ENCODE data around the gene RBFOX1. TPM values are rescaled to one million over a fixed set of nuclear protein-coding genes. Genes with fewer than 3 reads are reported as not detected.

RBFOX1 gene
- total RNA-seq, 2 experiments from 2014 or later, result not detected

DNA sequence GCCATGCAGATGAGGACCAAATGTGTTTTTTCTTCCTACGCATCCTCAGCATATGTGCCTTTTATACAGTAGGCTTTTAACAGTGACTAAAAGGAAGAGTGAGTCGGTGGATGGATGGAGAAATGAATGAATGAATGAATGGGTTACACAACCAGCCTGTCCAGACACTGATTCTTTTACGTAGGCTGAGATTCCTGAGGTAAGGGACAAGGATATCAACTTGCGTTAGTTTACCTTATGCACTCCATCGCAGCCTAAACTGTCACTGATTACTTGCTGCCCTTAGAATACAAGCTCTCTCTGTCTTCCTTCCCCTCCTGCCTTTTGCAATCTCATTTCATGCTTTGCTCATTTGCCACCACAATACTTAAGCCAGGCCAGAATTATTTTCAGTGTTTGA is 59.0 kb downstream of the RBFOX1 start:
- Mint-ChIP-seq H3K27ac (no peak overlapping the region), H3K27me3 (no peaks in the 10 kb centered on the region), H3K36me3 (ENCODE audit: low read depth) (no peaks in the 10 kb centered on the region), H3K4me3 (no peak overlapping the region), H3K4me1 (no peaks in the 10 kb centered on the region), H3K9me3 (peaks cover 31% of the 10 kb centered on the region)
- DNase-seq, result no peak
- ChIA-PET CTCF (no interaction called here), POLR2A (no interaction called here)

DNA sequence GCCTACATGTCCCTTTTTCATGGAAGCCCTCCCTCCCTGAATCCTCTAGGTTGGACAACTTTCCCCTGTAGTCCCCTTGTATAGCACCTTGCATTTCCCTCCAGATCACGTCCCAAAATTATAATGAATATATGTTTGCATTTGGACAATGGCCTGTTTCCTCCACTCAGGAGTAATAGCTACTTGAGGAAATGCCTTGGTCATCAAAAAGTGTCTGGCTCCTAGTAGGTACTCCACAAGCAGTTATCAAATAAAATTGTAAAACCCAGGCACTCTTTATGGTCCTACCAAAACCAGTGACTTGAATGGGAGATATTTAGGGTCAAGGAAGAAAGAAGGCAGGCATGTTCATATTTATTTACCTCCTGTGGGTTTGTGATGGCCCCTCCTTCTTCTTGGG is 59.6 kb downstream of the RBFOX1 start:
- H3K9me3 Mint-ChIP-seq, result peaks cover 32% of the 10 kb centered on the region
- H3K27ac Mint-ChIP-seq, result no peak overlapping the region
- H3K36me3 Mint-ChIP-seq (ENCODE audit: low read depth), result no peaks in the 10 kb centered on the region
- CTCF ChIA-PET, result no interaction called here
- no peak for DNase-seq
- POLR2A ChIA-PET, result no interaction called here
- H3K27me3 Mint-ChIP-seq, result no peaks in the 10 kb centered on the region
- no peak overlapping the region for H3K4me3 Mint-ChIP-seq
- no peaks in the 10 kb centered on the region for H3K4me1 Mint-ChIP-seq

DNA sequence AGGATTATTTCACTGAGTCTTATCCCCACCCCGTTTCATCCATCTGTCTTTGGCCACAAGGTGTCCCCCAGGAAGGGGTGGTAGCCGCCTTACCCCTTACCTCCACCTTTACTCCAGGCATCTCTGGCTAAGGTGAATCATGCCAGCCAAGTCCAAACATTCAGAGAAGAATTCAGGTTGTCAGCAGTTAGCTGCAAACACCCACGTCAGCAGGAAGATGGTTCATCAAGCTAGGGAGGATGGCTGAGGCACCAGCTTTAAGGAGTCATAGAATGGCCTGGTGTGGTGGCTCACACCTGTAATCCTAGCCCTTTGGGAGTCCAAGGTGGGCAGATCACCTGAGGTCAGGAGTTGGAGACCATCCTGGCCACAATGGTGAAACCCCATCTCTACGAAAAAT is 61.0 kb downstream of the RBFOX1 start:
- CTCF ChIA-PET, result no interaction called here
- H3K27me3 Mint-ChIP-seq, result no peaks in the 10 kb centered on the region
- H3K27ac Mint-ChIP-seq, result no peak overlapping the region
- peaks cover 35% of the 10 kb centered on the region for H3K9me3 Mint-ChIP-seq
- H3K4me1 Mint-ChIP-seq, result no peaks in the 10 kb centered on the region
- POLR2A ChIA-PET, result no interaction called here
- DNase-seq, result no peak
- H3K4me3 Mint-ChIP-seq, result no peak overlapping the region
- no peaks in the 10 kb centered on the region for H3K36me3 Mint-ChIP-seq (ENCODE audit: low read depth)

DNA sequence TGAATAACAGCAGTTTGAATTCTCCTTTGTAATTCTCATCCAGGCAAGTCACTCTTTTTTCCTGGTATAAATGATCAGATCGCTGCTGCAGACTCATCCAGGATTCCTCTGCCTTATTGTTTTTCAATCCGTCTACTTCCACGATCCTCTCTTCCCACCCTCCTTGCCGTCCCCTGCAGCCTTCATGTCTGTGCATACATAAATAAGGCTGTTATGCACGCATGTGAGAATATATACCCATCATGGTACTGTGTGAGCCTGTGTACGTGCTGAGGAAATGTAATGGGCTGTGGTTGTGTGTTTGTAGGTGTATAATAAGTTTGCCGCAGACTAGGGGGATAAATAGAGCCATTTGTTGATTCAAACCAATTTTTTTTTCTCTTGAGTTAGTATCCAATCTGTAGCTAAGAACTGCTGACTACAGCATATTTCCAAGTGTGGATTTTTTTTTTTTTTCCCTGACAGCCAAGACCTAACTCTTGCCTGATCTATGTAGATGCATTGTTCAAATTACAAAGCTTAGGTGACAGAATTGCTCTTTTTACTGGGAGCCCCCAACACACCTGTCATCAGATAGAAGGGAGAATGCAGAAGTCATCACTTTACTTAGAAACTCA is 62.2 kb downstream of the RBFOX1 start:
- Mint-ChIP-seq H3K9me3 (peaks cover 32% of the 10 kb centered on the region), H3K4me3 (no peak overlapping the region), H3K36me3 (ENCODE audit: low read depth) (no peaks in the 10 kb centered on the region), H3K27ac (no peak overlapping the region), H3K27me3 (no peaks in the 10 kb centered on the region), H3K4me1 (no peaks in the 10 kb centered on the region)
- CTCF ChIA-PET, result interaction anchor here (1.4 kb wide), 1 partner anchor 10 kb away, joined by 3 read pairs; no protein-coding TSS in a partner anchor
- DNase-seq, result no peak
- POLR2A ChIA-PET, result no interaction called here

DNA sequence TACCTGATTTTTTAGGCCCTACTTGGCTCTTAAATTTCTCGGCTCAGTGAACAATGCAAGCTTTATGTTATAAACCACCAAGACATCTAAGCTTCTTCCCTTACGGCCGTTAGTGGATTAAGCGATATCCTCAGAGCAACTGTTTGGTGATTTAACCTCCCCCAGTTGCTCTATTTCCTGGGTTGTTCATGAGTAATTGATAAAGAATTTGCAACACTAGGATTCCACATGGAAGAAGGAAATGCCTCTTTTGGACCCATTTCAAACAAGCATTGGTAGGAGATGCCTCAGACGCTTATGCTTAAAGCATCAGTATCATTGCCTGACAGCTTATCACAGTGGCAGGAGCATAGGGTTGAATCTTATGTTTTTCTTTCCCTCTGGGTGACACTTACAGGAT is 65.3 kb downstream of the RBFOX1 start:
- Mint-ChIP-seq H3K27ac (no peak overlapping the region), H3K4me1 (no peaks in the 10 kb centered on the region), H3K4me3 (no peak overlapping the region), H3K27me3 (no peaks in the 10 kb centered on the region), H3K36me3 (ENCODE audit: low read depth) (no peaks in the 10 kb centered on the region), H3K9me3 (peaks cover 21% of the 10 kb centered on the region)
- POLR2A ChIA-PET, result no interaction called here
- DNase-seq, result no peak
- CTCF ChIA-PET, result interaction anchor here (1.1 kb wide), 1 partner anchor 10 kb away, joined by 5 read pairs; no protein-coding TSS in a partner anchor

DNA sequence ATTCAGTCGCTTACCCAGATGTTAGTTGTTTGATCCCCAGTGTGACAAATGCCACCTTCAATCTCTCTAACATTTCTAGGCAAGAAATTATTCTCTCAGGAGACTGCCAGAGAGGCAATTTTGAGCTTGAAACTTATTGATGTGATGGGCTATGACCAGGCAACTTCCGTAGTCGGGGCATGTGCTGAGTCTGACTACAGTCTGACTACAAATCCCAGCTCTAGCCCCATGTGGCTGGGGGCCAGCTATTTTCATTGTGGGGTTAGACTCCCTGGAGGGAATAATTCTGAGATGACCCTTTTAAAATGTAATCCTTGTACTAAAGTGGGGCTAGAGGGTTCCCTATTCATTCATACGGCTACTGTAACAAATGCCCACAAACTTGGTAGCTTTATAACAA is 65.9 kb downstream of the RBFOX1 start:
- peaks cover 18% of the 10 kb centered on the region for H3K9me3 Mint-ChIP-seq
- no peak overlapping the region for H3K27ac Mint-ChIP-seq
- no peaks in the 10 kb centered on the region for H3K36me3 Mint-ChIP-seq (ENCODE audit: low read depth)
- ChIA-PET CTCF (interaction anchor here (1.1 kb wide), 1 partner anchor 11 kb away, joined by 5 read pairs; no protein-coding TSS in a partner anchor), POLR2A (no interaction called here)
- no peak overlapping the region for H3K4me3 Mint-ChIP-seq
- H3K4me1 Mint-ChIP-seq, result no peaks in the 10 kb centered on the region
- DNase-seq, result no peak
- no peaks in the 10 kb centered on the region for H3K27me3 Mint-ChIP-seq

DNA sequence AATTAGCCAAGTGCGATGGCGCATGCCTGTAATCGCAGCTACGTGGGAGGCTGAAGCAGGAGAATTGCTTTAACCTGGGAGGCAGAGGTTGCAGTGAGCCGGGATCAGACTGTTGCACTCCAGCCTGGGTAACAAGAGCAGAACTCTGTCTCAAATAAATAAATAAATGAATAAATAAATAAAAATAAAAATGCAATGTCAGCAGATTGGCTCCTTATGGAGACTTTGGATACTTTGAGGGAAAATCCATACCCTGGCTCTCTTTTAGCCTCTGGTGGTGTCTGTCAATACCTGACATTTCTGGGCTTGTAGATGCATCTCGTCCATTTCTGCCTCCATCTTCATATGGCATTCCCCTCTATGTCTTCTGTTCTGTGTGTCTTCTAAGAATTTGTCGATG is 66.7 kb downstream of the RBFOX1 start:
- ChIA-PET POLR2A (no interaction called here), CTCF (no interaction called here)
- Mint-ChIP-seq H3K4me3 (no peak overlapping the region), H3K36me3 (ENCODE audit: low read depth) (no peaks in the 10 kb centered on the region), H3K27ac (no peak overlapping the region), H3K27me3 (no peaks in the 10 kb centered on the region), H3K4me1 (no peaks in the 10 kb centered on the region), H3K9me3 (peaks cover 14% of the 10 kb centered on the region)
- no peak for DNase-seq

DNA sequence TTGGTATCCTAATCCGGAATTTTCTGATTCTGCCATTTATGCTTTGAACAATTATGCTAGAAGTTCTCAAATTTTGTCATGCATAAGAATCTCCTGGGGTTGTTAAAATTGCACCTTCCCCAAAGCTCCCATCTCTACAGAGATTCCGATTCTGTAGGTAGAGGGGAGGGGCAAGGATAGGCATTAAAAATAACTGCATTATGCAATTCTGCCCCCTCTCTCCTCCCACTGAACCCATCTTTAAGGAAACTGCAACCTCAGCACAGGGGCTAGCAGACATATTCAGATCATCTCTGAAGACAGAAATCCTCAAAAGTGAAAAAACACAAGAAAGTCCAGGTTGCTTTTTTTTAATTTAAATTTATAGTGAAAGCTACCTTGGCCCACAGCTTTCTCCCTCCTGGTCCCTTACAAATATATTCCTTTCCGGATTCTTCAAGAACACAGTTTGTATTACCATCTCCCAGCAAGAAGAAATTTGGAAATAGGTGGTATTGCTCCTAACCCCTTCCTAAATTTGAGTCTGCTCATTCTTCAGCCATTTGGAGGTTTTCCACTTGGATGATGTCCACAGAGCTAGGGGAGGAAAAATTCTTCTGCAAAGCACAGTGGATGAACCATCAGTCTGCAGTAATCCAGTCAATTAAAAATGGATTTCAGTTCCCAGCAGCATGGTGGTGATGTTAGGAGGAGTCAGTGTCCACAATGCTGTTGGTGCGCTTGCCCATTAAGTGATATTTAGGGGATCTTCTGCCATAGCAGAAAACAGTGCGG is 67.7 kb downstream of the RBFOX1 start:
- ChIA-PET POLR2A (no interaction called here), CTCF (no interaction called here)
- no peak for DNase-seq
- Mint-ChIP-seq H3K27ac (no peak overlapping the region), H3K4me3 (no peak overlapping the region), H3K4me1 (no peaks in the 10 kb centered on the region), H3K36me3 (ENCODE audit: low read depth) (no peaks in the 10 kb centered on the region), H3K27me3 (no peaks in the 10 kb centered on the region), H3K9me3 (peaks cover 5% of the 10 kb centered on the region)

DNA sequence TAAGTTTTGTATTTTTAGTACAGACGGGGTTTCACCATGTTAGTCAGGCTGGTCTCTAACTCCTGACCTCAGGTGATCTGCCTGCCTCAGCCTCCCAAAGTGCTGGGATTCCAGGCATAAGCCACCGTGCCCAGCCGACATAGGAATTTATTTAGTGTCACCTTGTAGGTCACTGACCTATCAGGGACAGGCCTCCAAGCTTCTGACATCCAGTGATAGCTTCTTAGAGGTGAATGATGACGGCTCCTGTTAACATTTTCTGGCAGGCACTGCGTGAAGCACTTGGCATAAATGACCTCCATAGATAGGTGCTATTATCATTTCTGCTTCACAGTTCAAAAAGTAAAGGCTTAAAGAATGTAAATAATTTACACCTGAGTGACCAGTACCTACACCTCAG is 71.6 kb downstream of the RBFOX1 start:
- POLR2A ChIA-PET, result no interaction called here

DNA sequence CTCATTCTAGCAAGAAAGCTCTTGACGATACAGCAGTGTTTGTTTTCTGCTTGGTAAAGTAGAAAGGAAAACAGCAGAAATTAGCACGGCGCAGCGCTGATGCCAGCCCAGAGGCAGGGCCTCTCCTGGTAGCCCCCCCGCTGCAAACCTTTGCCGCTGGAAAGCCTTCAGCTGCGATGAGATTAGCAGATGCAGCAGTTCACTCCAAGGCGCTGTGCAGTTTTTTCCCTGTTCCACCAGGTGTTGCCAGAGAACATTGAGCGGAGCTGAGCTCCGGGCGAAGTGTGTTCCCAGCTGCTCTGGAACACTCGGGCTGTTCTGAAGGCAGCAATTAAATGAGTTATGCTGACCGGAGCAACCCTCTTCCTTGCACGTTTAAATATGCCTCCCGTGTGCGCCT is 72.5 kb downstream of the RBFOX1 start:
- Mint-ChIP-seq H3K27ac (no peak overlapping the region), H3K4me3 (no peak overlapping the region), H3K27me3 (no peaks in the 10 kb centered on the region), H3K9me3 (peaks cover 4% of the 10 kb centered on the region), H3K4me1 (no peaks in the 10 kb centered on the region), H3K36me3 (ENCODE audit: low read depth) (no peaks in the 10 kb centered on the region)
- DNase-seq, result no peak
- POLR2A ChIA-PET, result no interaction called here
- CTCF ChIA-PET, result no interaction called here

More for the DNA sequence above, 71.6 kb downstream of the RBFOX1 start:
- no peaks in the 10 kb centered on the region for H3K36me3 Mint-ChIP-seq (ENCODE audit: low read depth)
- H3K9me3 Mint-ChIP-seq, result peaks cover 4% of the 10 kb centered on the region
- no peaks in the 10 kb centered on the region for H3K27me3 Mint-ChIP-seq
- no peak overlapping the region for H3K4me3 Mint-ChIP-seq
- CTCF ChIA-PET, result no interaction called here
- no peak overlapping the region for H3K27ac Mint-ChIP-seq
- H3K4me1 Mint-ChIP-seq, result no peaks in the 10 kb centered on the region
- no peak for DNase-seq

DNA sequence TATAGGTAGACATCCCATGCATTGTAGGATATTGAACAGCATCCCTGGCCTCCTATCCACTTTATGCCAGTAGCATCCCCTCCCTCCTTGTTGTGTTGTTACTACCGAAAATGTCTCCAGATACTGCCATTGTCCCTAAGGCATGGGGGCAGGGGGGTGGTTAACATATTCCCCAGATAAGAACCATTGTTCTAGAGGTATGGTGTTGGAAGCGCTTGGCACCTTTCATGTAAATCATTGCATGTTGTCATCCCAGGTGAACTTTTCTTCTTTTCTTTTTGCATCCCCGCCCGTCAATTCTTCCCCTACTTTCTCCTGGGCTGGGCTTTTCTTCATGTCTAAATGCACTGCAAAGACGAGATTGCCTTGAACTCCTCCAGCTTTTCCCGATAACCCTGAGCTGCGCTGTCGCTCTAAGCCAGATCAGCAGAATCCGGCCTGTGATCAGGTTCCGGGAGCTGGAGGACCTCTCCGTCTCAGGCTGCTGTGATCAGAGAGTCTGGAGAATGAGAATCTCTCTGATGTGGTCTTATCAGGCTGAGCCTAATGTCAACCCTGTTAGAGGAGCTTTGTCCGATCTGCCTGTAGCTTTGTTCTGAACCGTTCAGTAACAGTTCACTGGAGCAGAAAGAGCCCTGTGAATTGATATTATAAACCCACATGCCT is 76.2 kb downstream of the RBFOX1 start:
- Mint-ChIP-seq H3K27me3 (no peaks in the 10 kb centered on the region), H3K27ac (no peak overlapping the region), H3K4me1 (no peaks in the 10 kb centered on the region), H3K4me3 (no peak overlapping the region), H3K9me3 (peaks cover 12% of the 10 kb centered on the region), H3K36me3 (ENCODE audit: low read depth) (no peaks in the 10 kb centered on the region)
- ChIA-PET POLR2A (no interaction called here), CTCF (interaction anchor here (0.6 kb wide), 1 partner anchor 1007 kb away, joined by 5 read pairs; no protein-coding TSS in a partner anchor)
- DNase-seq, result no peak

DNA sequence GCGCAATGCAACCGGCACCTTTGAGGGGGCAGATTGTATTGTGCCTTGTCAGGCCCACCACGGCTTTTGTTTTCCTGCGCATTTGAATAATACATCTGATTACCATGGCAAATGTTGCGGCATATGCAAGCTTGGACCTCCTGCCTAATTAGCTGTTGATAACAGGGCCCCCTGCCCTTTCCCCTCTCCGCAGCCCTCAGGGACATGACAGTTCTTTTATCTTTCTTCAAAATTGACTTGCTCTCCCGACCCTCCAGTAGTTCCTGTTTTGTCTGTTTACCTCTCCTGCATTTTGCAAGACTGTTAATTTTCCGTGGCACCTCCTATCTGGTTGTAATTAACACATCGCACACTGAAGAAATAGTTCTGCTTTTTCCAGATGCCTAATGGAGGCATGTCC is 86.8 kb downstream of the RBFOX1 start:
- Mint-ChIP-seq H3K27me3 (no peaks in the 10 kb centered on the region), H3K27ac (no peak overlapping the region), H3K9me3 (peaks cover 13% of the 10 kb centered on the region), H3K4me1 (no peaks in the 10 kb centered on the region), H3K4me3 (no peak overlapping the region), H3K36me3 (ENCODE audit: low read depth) (no peaks in the 10 kb centered on the region)
- CTCF ChIA-PET, result no interaction called here
- no peak for DNase-seq
- POLR2A ChIA-PET, result no interaction called here

DNA sequence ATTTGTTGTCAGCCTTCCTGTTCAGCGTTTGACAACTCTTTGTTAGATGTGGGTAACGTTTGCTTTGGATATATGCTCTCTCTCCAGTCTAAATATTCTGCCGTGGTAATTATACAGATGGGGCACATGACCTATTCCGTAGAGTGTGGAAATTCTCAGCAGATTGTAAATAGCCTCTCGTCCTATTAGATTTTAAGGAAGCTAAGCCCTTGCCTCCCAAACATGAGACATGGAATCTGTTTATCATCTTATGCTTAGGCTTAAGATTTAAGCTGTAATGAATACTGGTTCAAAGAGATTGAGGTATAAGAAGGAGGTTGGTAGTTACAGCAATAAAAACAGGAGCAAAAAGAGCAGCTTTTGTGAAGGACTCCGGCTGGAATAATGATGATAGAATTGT is 87.4 kb downstream of the RBFOX1 start:
- Mint-ChIP-seq H3K9me3 (peaks cover 13% of the 10 kb centered on the region), H3K36me3 (ENCODE audit: low read depth) (no peaks in the 10 kb centered on the region), H3K4me3 (no peak overlapping the region), H3K27ac (no peak overlapping the region), H3K27me3 (no peaks in the 10 kb centered on the region), H3K4me1 (no peaks in the 10 kb centered on the region)
- ChIA-PET POLR2A (no interaction called here), CTCF (no interaction called here)
- DNase-seq, result no peak
